Mesendoderm (in vitro differentiated cells): Measurements from ENCODE around the gene EPHA3.
A peak's percentile ranks its signal among the peaks of the same experiment; 100 is the strongest.

Source experiments
- DNase-seq: peaks from one replicate; pipeline ENCODE4 v3.0.0; 2013
- H2AK5ac ChIP-seq: 2 replicates; pipeline ENCODE4 v1.6.1; 2013; ENCODE audit warnings: low read length, inconsistent platforms
- H2BK120ac ChIP-seq: 2 replicates; pipeline ENCODE4 v1.6.1; 2013; ENCODE audit warnings: low read depth, mild to moderate bottlenecking, low read length, moderate library complexity, mixed read lengths
- H2BK15ac ChIP-seq: replicated peaks from 2 replicates; pipeline ENCODE4 v1.6.1; 2013; ENCODE audit warnings: low read depth, mild to moderate bottlenecking, moderate library complexity
- H2BK5ac ChIP-seq: 2 replicates; pipeline ENCODE4 v1.6.1; 2013; ENCODE audit warnings: low read length, inconsistent platforms
- H3K18ac ChIP-seq: 2 replicates; pipeline ENCODE4 v1.6.1; 2013; ENCODE audit warnings: mild to moderate bottlenecking, low read length, mixed read lengths
- H3K23ac ChIP-seq: one replicate; pipeline ENCODE4 v1.6.1; 2013; ENCODE audit warnings: low read length
- H3K27ac ChIP-seq: 2 replicates; pipeline ENCODE4 v1.5.1; 2013; ENCODE audit warnings: low read depth, mild to moderate bottlenecking, inconsistent platforms, low read length, moderate library complexity
- H3K27me3 ChIP-seq: 2 replicates; pipeline ENCODE4 v1.6.1; 2013; ENCODE audit warnings: low read length, control low read depth, mild to moderate bottlenecking, inconsistent platforms; ENCODE audit not compliant: insufficient read depth, poor library complexity
- H3K36me3 ChIP-seq: 2 replicates; pipeline ENCODE4 v1.6.1; 2013; ENCODE audit warnings: low read length, inconsistent platforms; ENCODE audit not compliant: control insufficient read depth, insufficient read depth
- H3K4ac ChIP-seq: one replicate; pipeline ENCODE4 v1.6.1; 2013; ENCODE audit warnings: low read depth, mild to moderate bottlenecking, low read length, moderate library complexity
- H3K4me1 ChIP-seq: 2 replicates; pipeline ENCODE4 v1.6.1; 2013; ENCODE audit warnings: low read depth, low read length, inconsistent platforms; ENCODE audit not compliant: control insufficient read depth
- H3K4me2 ChIP-seq: 2 replicates; pipeline ENCODE4 v1.6.1; 2013; ENCODE audit warnings: low read length
- H3K4me3 ChIP-seq: 2 replicates; pipeline ENCODE4 v1.5.1; 2013; ENCODE audit warnings: mild to moderate bottlenecking, low read length
- H3K56ac ChIP-seq: one replicate; pipeline ENCODE4 v1.6.1; 2013; ENCODE audit warnings: low read length
- H3K79me1 ChIP-seq: 2 replicates; pipeline ENCODE4 v1.6.1; 2013; ENCODE audit warnings: low read length, inconsistent platforms
- H3K79me2 ChIP-seq: 2 replicates; pipeline ENCODE4 v1.6.1; 2013; ENCODE audit warnings: mild to moderate bottlenecking, low read length; ENCODE audit not compliant: control insufficient read depth, insufficient read depth
- H3K9ac ChIP-seq: 2 replicates; pipeline ENCODE4 v1.6.1; 2013; ENCODE audit warnings: low read length, inconsistent platforms
- H4K5ac ChIP-seq: one replicate; pipeline ENCODE4 v1.6.1; 2013; ENCODE audit warnings: low read length
- H4K8ac ChIP-seq: one replicate; pipeline ENCODE4 v1.6.1; 2013; ENCODE audit warnings: low read depth, mild to moderate bottlenecking, control low read depth, low read length, moderate library complexity
- WGBS: extraction: QIAGEN DNeasy Blood & Tissue Kit; methylation state at CpG from one replicate; pipeline ENCODE4 v1.1.7; 2013; ENCODE audit warnings: low lambda C conversion rate, missing lambda C conversion rate; ENCODE audit not compliant: insufficient coverage; ENCODE audit errors: extremely low coverage; 5-methylcytosine and 5-hydroxymethylcytosine counted together

EPHA3 gene

GRCh38 chr3:89154416-89154815, 47.0 kb downstream of the EPHA3 start:
- H2BK15ac ChIP-seq = no peak overlapping the region
- H3K27ac ChIP-seq = no peak overlapping the region
- H3K56ac ChIP-seq = no peak overlapping the region
- H2AK5ac ChIP-seq = no peak overlapping the region
- H3K79me2 ChIP-seq = no peaks in the 10 kb centered on the region
- H3K4me3 ChIP-seq = no peak overlapping the region
- H3K4ac ChIP-seq = no peak overlapping the region
- H2BK120ac ChIP-seq = no peak overlapping the region
- H3K9ac ChIP-seq = no peak overlapping the region
- H4K5ac ChIP-seq = no peak overlapping the region
- H2BK5ac ChIP-seq = no peak overlapping the region
- H3K27me3 ChIP-seq = no peaks in the 10 kb centered on the region
- no peak for DNase-seq
- no peaks in the 10 kb centered on the region for H3K4me1 ChIP-seq
- no peaks in the 10 kb centered on the region for H3K79me1 ChIP-seq
- no peak overlapping the region for H3K23ac ChIP-seq
- H3K4me2 ChIP-seq = no peak overlapping the region
- no peak overlapping the region for H4K8ac ChIP-seq
- no peaks in the 10 kb centered on the region for H3K36me3 ChIP-seq
- no peak overlapping the region for H3K18ac ChIP-seq

GRCh38 chr3:89155811-89156210, 48.4 kb downstream of the EPHA3 start:
- H4K5ac ChIP-seq = no peak overlapping the region
- no peaks in the 10 kb centered on the region for H3K36me3 ChIP-seq
- no peaks in the 10 kb centered on the region for H3K4me1 ChIP-seq
- no peak overlapping the region for H2AK5ac ChIP-seq
- H3K4me2 ChIP-seq = no peak overlapping the region
- H3K4ac ChIP-seq = no peak overlapping the region
- no peak for DNase-seq
- H3K9ac ChIP-seq = no peak overlapping the region
- no peaks in the 10 kb centered on the region for H3K79me1 ChIP-seq
- no peak overlapping the region for H3K18ac ChIP-seq
- H2BK15ac ChIP-seq = no peak overlapping the region
- no peak overlapping the region for H3K4me3 ChIP-seq
- H3K27ac ChIP-seq = no peak overlapping the region
- H2BK5ac ChIP-seq = no peak overlapping the region
- H3K56ac ChIP-seq = no peak overlapping the region
- no peak overlapping the region for H2BK120ac ChIP-seq
- H3K27me3 ChIP-seq = no peaks in the 10 kb centered on the region
- no peaks in the 10 kb centered on the region for H3K79me2 ChIP-seq
- no peak overlapping the region for H4K8ac ChIP-seq
- H3K23ac ChIP-seq = no peak overlapping the region
- no CpG with 5 or more reads among the region's 6 CpGs for WGBS

GRCh38 chr3:89157575-89157974, 50.2 kb downstream of the EPHA3 start:
- Histone ChIP-seq H3K79me2 (no peaks in the 10 kb centered on the region), H3K9ac (no peak overlapping the region), H3K4ac (no peak overlapping the region), H3K27ac (no peak overlapping the region), H3K23ac (no peak overlapping the region), H2BK5ac (no peak overlapping the region), H4K8ac (no peak overlapping the region), H4K5ac (no peak overlapping the region), H3K56ac (no peak overlapping the region), H3K4me1 (no peaks in the 10 kb centered on the region), H2AK5ac (no peak overlapping the region), H2BK15ac (no peak overlapping the region), H3K18ac (no peak overlapping the region), H3K4me2 (no peak overlapping the region), H3K27me3 (no peaks in the 10 kb centered on the region), H3K36me3 (no peaks in the 10 kb centered on the region), H2BK120ac (no peak overlapping the region), H3K4me3 (no peak overlapping the region), H3K79me1 (no peaks in the 10 kb centered on the region)
- WGBS = no CpG with 5 or more reads among the region's 3 CpGs
- no peak for DNase-seq

GRCh38 chr3:89159605-89160004, 52.2 kb downstream of the EPHA3 start:
- H3K27me3 ChIP-seq = no peaks in the 10 kb centered on the region
- H3K27ac ChIP-seq = no peak overlapping the region
- H2AK5ac ChIP-seq = no peak overlapping the region
- no peak overlapping the region for H3K56ac ChIP-seq
- H4K5ac ChIP-seq = no peak overlapping the region
- no peak for DNase-seq
- WGBS = no CpG with 5 or more reads among the region's 2 CpGs
- H3K4ac ChIP-seq = no peak overlapping the region
- H2BK5ac ChIP-seq = no peak overlapping the region
- no peak overlapping the region for H3K23ac ChIP-seq
- no peak overlapping the region for H4K8ac ChIP-seq
- no peak overlapping the region for H3K18ac ChIP-seq
- H3K4me1 ChIP-seq = no peaks in the 10 kb centered on the region
- H3K36me3 ChIP-seq = no peaks in the 10 kb centered on the region
- no peak overlapping the region for H3K4me3 ChIP-seq
- H2BK15ac ChIP-seq = no peak overlapping the region
- H3K79me2 ChIP-seq = no peaks in the 10 kb centered on the region
- no peaks in the 10 kb centered on the region for H3K79me1 ChIP-seq
- H3K9ac ChIP-seq = no peak overlapping the region
- H2BK120ac ChIP-seq = no peak overlapping the region
- H3K4me2 ChIP-seq = no peak overlapping the region

- Histone ChIP-seq H3K27ac (no peak overlapping the region), H3K4me2 (no peak overlapping the region), H3K18ac (no peak overlapping the region), H2BK120ac (no peak overlapping the region), H3K9ac (no peak overlapping the region), H2BK5ac (no peak overlapping the region), H3K56ac (no peak overlapping the region), H3K23ac (no peak overlapping the region), H3K79me1 (no peaks in the 10 kb centered on the region), H4K8ac (no peak overlapping the region), H3K4me3 (no peak overlapping the region), H3K36me3 (no peaks in the 10 kb centered on the region), H2BK15ac (no peak overlapping the region), H3K79me2 (no peaks in the 10 kb centered on the region), H3K4me1 (no peaks in the 10 kb centered on the region), H3K4ac (no peak overlapping the region), H3K27me3 (no peaks in the 10 kb centered on the region), H2AK5ac (no peak overlapping the region), H4K5ac (no peak overlapping the region)
- DNase-seq = no peak
Observed at GRCh38 chr3:89164774-89165173, 57.4 kb downstream of the EPHA3 start.

GRCh38 chr3:89165636-89166263, 58.3 kb downstream of the EPHA3 start:
- Histone ChIP-seq H2BK5ac (no peak overlapping the region), H3K79me1 (no peaks in the 10 kb centered on the region), H3K56ac (no peak overlapping the region), H3K27ac (no peak overlapping the region), H2AK5ac (no peak overlapping the region), H4K5ac (no peak overlapping the region), H3K4me2 (no peak overlapping the region), H3K27me3 (no peaks in the 10 kb centered on the region), H3K9ac (no peak overlapping the region), H3K18ac (no peak overlapping the region), H4K8ac (no peak overlapping the region), H3K79me2 (no peaks in the 10 kb centered on the region), H2BK120ac (no peak overlapping the region), H3K4me3 (no peak overlapping the region), H3K4me1 (no peaks in the 10 kb centered on the region), H2BK15ac (no peak overlapping the region), H3K4ac (no peak overlapping the region), H3K36me3 (no peaks in the 10 kb centered on the region), H3K23ac (no peak overlapping the region)
- WGBS = 100% methylated on average over 1 of the region's 9 CpGs
- peak; percentile 34 for DNase-seq
